ENCODE results near the gene ZNF761.
"Not testable (repeated sequence)": the region's sequence is repeated elsewhere in the genome, so short reads cannot be mapped to it uniquely, and the experiment has no call there.

The ZNF761 gene

GRCh38 chr19:53431399-53432087 lies at the start of gene ZNF761:
Gene ZNF761, plus strand, starts transcription at chr19:53431984. Its CDS starts 15,285 bp downstream, at chr19:53447269.
- DNase-seq (ENCODE audit: low spot score): peak; percentile 96

DNA sequence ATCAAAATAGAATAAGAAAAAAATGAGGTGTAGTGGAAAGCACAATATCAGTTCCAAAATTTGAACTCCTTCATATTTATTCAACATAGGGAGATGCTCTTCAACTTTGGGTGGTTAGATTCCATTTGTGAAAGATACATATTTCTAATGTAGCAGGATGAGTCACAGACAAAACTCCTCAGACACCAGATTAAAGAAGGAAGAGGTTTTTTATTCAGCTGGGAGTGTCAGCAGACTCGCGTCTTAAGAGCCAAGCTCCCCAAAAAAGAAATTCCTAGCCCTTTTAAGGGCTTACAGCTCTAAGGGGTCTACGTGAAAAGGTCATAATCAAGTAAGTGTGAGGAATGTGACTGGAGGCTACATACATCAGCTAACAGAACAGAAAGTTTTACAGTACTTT lies 43.6 kb upstream of the ZNF761 start:
- DNase-seq (ENCODE audit: low spot score): no peak

DNA sequence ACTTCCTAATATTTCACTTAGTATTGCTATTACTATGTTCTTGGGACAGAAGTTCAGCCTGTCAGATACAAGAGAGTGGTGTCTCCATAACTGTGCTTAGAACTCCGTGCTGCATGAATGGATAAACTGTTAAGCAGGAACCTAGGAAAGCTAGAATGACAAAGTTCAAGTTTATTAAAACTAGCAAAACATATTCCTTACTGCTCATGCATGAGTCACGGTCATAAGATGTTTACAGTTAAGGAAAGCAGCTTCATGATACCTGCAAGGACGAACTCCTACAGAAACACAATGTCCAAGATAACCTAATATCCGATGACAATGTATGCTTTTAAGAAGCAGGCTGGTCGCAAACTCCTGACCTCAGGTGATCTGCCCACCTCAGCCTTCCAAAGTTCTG lies 42.9 kb upstream of the ZNF761 start:
- no peak for DNase-seq (ENCODE audit: low spot score)

DNA sequence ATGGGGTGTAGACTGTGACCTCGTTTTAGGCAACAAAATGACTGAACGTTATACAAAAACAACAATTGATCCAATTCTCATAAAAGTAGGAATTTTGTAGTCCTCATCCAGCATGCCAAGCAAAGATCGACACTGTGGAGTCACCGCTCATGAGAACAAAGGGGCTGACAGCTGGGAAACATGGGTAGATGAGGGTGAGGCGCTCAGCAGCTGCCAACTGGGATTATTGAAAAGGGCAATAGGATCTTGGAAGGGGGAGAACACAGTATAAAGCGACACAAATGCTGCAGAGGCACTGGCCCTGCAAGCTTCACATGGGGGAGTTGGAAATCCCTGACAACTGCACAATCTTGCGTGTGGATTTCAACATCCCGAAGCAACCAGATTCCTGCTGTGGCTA lies 42.2 kb upstream of the ZNF761 start:
- DNase-seq (ENCODE audit: low spot score): no peak

- DNase-seq (ENCODE audit: low spot score): no peak
These were observed 41.8 kb upstream of the ZNF761 start for GRCh38 chr19:53389978-53390377.

DNA sequence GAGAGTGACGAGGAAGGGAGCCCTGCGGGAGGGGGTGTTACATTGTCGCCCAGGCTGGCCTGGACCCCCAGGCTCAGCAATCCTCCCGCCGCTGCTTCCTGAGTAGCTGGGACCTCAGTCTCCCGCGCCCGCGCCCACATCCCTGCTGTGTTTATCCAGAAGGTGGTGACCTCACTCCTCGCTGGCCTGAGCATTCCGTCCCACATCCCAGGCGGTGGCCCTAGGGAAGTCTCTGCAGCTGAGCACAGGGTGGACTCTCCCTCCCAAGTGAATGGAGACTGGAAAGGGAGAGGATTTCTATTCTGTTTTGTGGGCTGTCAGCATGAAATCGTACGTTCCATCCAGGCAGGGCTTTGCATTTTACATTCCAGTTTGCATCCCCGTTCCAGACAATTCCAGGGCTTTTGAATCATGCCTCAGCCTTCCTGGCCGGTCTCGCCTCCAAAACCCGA lies 37.2 kb upstream of the ZNF761 start:
- peak; percentile 42 for DNase-seq (ENCODE audit: low spot score)

DNA sequence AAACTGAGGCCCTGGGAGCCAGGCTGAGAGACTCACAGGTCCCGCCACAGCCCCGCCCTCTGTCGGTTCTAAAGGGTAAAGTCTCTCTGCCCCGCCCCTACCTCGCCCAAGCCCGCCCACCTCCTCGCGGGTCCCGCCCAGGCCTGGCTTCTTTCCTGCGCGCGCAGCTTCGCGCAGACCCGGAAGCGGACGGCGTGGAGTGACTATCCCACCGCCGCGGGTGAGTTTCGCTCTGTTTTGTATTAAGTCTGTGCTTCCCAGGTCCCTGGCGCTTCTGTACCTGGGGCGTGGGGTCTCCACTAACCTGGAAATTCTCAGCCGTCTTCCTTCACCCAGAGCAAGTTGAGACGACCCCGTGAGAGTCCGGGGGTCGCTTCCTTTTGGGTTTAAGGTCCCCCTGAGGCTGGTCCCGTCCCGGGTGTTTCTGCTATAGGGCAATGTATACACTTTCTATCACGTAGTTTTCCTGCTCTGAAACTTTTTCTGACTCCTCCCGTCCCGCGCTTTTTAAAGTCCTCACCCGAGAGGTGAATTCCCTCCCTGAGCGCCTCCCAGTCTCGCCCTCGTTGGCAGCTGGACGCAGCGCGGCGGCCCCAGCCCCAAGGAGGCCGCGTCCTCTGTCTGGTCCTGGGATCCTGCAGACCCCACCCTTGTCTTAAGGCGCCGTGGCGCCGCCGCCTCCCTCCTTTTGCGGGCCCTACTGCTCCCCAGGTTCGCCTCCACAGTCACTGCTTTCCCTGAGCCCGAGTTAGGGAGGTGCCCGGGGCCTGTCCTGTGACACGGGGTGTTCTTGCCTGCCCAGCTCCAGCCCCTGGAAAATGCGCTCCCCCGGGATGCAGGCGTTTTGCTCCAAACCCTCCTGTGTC lies 36.6 kb upstream of the ZNF761 start, which contains the start of gene ZNF765:
Gene ZNF765, plus strand, starts transcription at position 176 of the 866 bp plus-strand sequence. CDS start 2,867 bp downstream, outside the sequence.
- peak; percentile 93 for DNase-seq (ENCODE audit: low spot score)

DNA sequence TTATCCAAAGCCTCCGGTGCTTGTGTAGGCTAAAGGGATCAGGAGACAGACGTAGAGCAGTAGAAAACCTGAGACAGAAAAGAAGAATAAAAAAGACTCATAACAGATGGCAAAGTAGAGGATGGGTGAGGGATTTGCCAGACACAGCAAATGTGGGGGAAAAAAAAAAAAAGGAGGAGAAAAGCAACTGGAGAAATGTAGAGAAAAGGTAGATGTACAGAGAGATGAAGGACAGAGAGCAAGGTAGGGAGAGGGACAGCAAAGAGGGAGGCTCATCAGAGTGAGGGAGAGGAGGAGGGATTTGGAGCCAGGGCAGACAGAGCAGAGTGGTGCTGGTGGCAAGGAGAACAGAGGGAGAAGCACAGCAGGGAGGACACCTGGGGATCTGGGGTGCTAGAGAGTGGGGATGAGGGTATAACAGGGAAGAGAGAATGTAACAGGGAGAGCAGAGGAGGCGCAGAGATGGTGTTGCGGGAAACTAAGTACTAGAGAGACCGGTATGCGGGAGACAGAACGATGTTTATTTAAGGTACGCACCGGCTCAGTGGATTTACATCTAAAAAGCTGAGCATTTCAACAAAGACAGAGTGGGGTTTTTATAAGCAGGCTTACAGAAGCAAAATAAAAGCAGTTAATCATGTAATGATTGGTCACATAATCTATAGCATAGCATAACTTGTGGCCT lies 35.8 kb upstream of the ZNF761 start:
- not testable (repeated sequence) for DNase-seq (ENCODE audit: low spot score)

GRCh38 chr19:53396525-53396868 lies 35.3 kb upstream of the ZNF761 start:
- DNase-seq (ENCODE audit: low spot score): no peak

DNA sequence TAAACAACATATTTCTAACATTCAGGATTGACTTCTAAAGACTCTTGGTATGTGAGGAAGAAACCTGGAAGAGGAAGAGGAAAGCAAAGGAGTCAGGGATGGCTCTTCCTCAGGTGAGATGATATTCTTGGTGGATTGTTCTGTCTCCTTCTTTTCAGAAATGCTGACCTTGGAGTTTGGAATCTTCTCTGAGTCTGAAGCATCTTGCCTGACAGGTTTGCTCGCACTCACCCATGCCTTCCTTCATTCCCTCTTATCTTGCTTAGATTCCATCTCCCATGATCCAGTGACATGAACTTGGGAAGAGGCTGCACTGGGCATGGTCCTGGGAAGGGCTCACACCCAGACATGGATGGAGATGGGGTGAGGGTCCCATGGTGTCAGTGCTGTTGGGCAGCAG lies 33.9 kb upstream of the ZNF761 start:
- DNase-seq (ENCODE audit: low spot score): not testable (repeated sequence)

DNA sequence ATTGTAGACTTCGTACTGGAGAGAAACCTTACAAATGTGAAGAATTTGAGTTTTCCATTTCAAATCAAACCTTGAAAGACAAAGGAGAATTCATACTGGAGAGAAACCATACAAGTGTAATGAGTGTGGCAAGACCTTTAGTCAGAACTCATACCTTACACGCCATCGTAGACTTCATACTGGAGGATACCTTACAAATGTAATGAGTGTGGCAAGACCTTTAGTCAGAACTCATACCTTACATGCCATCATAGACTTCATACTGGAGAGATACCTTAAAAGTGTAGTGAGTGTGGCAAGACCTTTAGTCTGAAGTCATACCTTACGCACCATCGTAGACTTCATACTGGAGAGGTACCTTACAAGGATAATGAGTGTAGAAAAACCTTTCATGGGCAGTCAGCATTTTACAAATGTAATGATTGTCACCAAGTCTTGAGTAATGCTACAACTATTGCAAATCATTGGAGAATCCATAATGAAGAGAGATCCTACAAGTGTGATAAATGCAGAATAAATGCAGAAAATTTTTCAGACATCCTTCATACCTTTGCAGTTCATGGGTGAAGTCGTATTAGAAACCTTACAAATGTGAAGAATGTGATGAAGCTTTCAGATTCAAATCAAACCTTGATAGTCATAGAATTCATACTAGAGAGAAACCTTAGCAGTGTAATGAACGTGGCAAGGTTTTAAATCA lies 22.1 kb upstream of the ZNF761 start:
- DNase-seq (ENCODE audit: low spot score): no peak

DNA sequence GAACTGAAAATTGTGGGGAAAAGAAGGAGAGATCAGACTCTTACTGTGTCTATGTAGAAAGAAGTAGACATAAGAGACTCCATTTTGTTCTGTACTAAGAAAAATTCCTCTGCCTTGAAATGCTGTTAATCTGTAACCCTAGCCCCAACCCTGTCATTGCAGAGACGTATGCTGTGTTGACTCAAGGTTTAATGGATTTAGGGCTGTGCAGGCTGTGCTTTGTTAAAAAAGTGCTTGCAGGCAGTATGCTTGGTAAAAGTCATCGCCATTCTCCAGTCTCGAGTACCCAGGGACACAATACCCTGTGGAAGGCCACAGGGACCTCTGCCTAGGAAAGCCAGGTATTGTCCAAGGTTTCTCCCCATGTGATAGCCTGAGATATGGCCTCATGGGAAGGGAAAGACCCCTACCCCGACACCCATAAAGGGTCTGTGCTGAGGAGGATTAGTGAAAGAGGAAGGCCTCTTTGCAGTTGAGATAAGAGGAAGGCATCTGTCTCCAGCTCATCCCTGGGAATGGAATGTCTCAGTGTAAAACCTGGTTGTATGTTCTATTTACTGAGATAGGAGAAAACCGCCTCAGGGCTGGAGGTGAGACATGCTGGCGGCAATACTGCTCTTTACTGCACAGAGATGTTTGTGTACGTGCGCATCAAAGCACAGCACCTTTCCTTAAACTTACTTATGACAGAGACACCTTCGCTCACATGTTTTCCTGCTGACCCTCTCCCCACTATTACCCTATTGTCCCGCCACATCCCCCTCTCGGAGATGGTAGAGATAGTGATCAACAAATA lies 11.1 kb upstream of the ZNF761 start:
- not testable (repeated sequence) for DNase-seq (ENCODE audit: low spot score)

- DNase-seq (ENCODE audit: low spot score): peak; percentile 3
These were observed 9.2 kb upstream of the ZNF761 start for GRCh38 chr19:53422551-53422950.

DNA sequence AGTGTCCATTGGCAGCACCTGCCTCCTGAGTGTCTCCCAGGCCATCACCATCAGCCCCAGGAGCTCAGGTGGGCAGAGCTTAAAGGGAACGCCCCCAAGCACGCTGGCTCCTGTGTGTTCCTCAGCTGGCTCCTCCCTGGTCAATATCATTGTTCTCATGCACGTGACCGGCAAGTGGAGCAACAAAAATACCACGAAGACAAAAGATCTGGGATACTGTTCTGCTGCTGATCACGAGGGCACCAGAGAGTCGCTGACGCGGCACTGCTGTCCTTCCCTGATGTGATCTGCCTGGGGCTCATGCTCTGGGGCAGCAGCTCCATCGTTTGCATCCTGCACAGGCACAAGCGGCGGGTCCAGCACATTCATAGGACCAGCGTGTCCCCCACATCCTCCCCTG lies 8.7 kb upstream of the ZNF761 start:
- not testable (repeated sequence) for DNase-seq (ENCODE audit: low spot score)

DNA sequence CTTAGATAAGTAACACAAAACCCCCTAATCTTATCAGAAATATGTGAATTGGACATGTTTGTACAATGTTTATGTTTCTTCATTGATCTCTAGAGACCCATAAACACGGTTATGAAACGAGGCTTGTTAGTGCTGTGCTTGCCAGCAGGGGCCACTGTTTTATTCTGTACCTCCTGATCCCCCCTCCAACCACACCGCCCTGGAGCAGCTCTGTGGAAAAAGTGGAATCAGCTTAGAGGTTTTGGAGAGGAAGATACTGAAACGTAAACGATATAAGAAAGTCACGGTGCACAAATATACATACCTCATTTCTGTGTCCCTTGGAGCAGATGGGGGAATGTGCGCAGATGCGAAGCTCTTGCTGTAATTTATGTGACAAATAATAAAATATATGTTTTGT lies 8.1 kb upstream of the ZNF761 start:
- DNase-seq (ENCODE audit: low spot score): not testable (repeated sequence)

- DNase-seq (ENCODE audit: low spot score): peak; percentile 91
These were observed 6.7 kb upstream of the ZNF761 start for GRCh38 chr19:53424968-53425597.

GRCh38 chr19:53432088-53432661 lies 391 bp downstream of the ZNF761 start:
- DNase-seq (ENCODE audit: low spot score): peak; percentile 9

- not testable (repeated sequence) for DNase-seq (ENCODE audit: low spot score)
These were observed 12.0 kb downstream of the ZNF761 start for GRCh38 chr19:53443809-53444208.

DNA sequence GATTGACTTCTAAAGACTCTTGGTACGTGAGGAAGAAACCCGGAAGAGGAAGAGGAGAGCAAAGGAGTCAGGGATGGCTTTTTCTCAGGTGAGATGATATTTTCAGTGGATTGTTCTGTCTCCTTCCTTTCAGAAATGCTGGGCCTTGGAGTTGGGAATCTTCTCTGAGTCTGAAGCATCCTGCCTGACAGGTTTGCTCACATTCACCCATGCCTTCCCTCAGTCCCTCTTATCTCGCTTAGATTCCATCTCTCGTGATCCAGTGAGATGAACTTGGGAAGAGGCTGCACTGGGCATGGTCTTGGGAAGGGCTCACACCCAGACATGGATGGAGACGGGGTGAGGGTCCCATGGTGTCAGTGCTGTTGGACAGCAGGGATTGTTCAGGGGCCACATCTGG lies 15.4 kb downstream of the ZNF761 start:
- DNase-seq (ENCODE audit: low spot score): not testable (repeated sequence)

- DNase-seq (ENCODE audit: low spot score): no peak
These were observed 24.0 kb downstream of the ZNF761 start for GRCh38 chr19:53455828-53456227.
